ENCODE results near the gene ADSS2.
A peak's percentile ranks its signal among the peaks of the same experiment; 100 is the strongest.
"Not testable (repeated sequence)": the region's sequence is repeated elsewhere in the genome, so short reads cannot be mapped to it uniquely, and the experiment has no call there.

ADSS2 gene

GRCh38 chr1:244451539-244451950 lies at the start of gene ADSS2:
Gene ADSS2 (minus strand): TSS chr1:244451909. CDS start chr1:244451817, 92 bp downstream.
- peak within 1 kb of the TSS; percentile 84 for H3K4me3 ChIP-seq (replicated peaks; ENCODE audit: low read depth, low read length)
- no peak for TF ChIP-seq CTCF (IDR thresholded peaks at IDR 0.05; ENCODE audit: low read length, missing control alignments)
- DNase-seq (ENCODE audit: low read depth), result no peak

DNA sequence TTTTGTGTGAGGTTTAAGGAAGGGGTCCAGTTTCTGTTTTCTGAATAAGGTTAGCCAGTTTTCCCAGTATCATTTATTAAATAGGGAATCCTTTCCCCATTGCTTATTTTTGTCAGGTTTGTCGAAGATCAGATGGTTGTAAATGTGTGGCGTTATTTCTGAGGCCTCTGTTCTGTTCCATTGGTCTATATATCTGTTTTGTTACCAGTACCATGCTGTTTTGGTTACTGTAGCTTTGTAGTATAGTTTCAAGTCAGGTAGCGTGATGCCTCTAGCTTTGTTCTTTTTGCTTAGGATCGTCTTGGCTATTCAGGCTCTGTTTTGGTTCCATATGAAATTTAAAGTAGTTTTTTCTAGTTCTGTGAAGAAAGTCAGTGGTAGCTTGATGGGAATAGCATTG lies 48.8 kb upstream of the ADSS2 start:
- H3K4me3 ChIP-seq (replicated peaks; ENCODE audit: low read depth, low read length); DNase-seq (ENCODE audit: low read depth): not testable (repeated sequence)

DNA sequence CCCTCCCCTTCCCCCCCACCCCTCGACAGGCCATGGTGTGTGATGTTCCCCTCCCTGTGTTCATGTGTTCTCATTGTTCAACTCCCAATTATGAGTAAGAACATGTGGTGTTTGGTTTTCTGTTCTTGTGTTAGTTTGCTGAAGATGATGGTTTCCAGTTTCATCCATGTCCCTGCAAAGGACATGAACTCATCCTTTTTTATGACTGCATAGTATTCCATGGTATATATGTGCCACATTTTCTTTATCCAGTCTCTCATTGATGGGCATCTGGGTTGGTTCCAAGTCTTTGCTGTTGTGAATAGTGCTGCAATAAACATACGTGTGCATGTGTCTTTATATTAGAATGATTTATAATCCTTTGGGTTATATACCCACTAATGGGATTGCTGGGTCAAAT lies 47.8 kb upstream of the ADSS2 start:
- not testable (repeated sequence) for H3K4me3 ChIP-seq (replicated peaks; ENCODE audit: low read depth, low read length); DNase-seq (ENCODE audit: low read depth)

- H3K4me3 ChIP-seq (replicated peaks; ENCODE audit: low read depth, low read length), result no peak overlapping the region
- no peak for TF ChIP-seq CTCF (IDR thresholded peaks at IDR 0.05; ENCODE audit: low read length, missing control alignments)
- DNase-seq (ENCODE audit: low read depth), result peak; percentile 4
These were observed 46.1 kb upstream of the ADSS2 start for GRCh38 chr1:244497805-244498204.

DNA sequence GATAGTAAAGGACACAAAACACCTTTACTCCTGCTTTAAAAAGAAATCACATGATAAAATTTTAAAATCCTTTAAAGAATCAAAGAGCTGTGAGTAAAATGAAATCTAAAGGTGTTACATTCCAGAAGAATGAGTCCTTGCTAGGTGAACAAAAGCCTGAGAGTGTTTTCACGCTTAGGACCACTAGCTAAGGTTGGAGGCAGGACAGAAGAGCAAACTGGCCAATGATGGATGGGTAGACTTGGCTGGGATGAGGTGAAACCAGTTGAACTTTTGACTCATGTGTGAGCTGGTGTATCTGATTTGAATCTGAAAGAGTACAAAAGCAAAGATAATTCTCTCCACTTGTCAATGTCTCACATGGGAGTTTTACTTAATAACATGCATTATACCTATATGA lies 44.5 kb upstream of the ADSS2 start:
- TF ChIP-seq CTCF (IDR thresholded peaks at IDR 0.05; ENCODE audit: low read length, missing control alignments), result no peak
- DNase-seq (ENCODE audit: low read depth), result no peak
- no peak overlapping the region for H3K4me3 ChIP-seq (replicated peaks; ENCODE audit: low read depth, low read length)

- TF ChIP-seq CTCF (IDR thresholded peaks at IDR 0.05; ENCODE audit: low read length, missing control alignments), result no peak
- DNase-seq (ENCODE audit: low read depth), result no peak
- no peak overlapping the region for H3K4me3 ChIP-seq (replicated peaks; ENCODE audit: low read depth, low read length)
These were observed 42.9 kb upstream of the ADSS2 start for GRCh38 chr1:244494653-244495052.

GRCh38 chr1:244484971-244485370 lies 33.3 kb upstream of the ADSS2 start:
- DNase-seq (ENCODE audit: low read depth); H3K4me3 ChIP-seq (replicated peaks; ENCODE audit: low read depth, low read length): not testable (repeated sequence)

DNA sequence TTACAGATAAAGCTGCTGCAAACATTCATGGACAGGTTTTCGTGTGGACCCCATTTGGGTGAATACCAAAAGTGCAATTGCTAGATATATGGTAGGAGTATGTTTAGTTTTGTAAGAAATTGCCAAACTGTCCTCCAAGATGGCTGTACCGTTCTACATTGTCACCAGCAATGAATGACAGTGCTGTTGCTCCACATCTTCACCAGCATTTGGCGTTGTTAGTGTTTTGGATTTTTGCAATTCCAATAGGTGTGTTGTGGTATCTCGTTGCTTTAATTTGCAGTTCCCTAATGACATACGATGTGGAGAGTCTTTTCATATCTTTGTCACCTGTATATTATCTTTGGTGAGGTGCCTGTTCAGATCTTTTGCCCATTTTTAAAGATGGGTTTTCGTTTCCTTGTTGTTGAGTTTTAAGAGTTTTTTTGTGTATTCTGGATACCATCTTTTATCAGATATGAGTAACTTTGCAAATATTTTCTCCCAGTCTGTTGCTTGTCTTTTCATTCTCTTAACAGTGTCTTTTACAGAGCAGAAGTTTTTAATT lies 21.4 kb upstream of the ADSS2 start:
- no peak for TF ChIP-seq CTCF (IDR thresholded peaks at IDR 0.05; ENCODE audit: low read length, missing control alignments)
- H3K4me3 ChIP-seq (replicated peaks; ENCODE audit: low read depth, low read length), result no peak overlapping the region
- DNase-seq (ENCODE audit: low read depth), result no peak

DNA sequence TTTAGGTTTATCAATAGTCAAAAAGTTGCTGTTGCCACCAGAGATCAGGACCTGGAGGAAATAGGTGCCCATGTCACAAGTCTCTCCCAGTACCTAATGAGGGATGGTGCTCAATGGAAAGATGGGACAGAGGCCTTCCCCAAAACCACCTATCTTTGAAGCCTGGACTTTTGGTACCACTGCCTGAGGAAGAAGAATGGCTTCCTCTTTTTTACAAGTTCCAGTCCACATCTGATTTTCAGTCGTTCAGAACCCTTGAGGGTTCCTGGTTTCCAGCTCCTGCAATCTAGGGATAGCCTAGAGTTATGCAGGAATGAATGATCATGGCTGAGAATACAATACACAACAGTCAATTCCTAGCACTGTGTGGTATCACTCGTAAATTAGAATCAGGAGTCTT lies 15.0 kb upstream of the ADSS2 start:
- no peak for DNase-seq (ENCODE audit: low read depth)
- TF ChIP-seq CTCF (IDR thresholded peaks at IDR 0.05; ENCODE audit: low read length, missing control alignments), result no peak
- H3K4me3 ChIP-seq (replicated peaks; ENCODE audit: low read depth, low read length), result no peak overlapping the region

Measured in fibroblast of pulmonary artery (primary cell).